ENCODE results near the gene TIMM44. TPM values are rescaled to one million over a fixed set of nuclear protein-coding genes. Genes with fewer than 3 reads are reported as not detected.

The TIMM44 gene
- total RNA-seq, 4 donors from 2014 or later = 60.1 to 91.3 (median 77.1) TPM

- Histone ChIP-seq H3K9me3 (no peaks in the 10 kb centered on the region), H3K27me3 (no peaks in the 10 kb centered on the region), H3K36me3 (peaks cover 0 to 54% (median 23%) of the 10 kb centered on the region in 3 donors), H3K27ac (no peak overlapping the region), H3K4me1 (peaks cover 0 to 51% (median 6%) of the 10 kb centered on the region in 4 donors), H3K4me3 (no peak overlapping the region)
- TF ChIP-seq POLR2A (IDR thresholded peaks at IDR 0.05) = no peak
- TF ChIP-seq EP300 (IDR thresholded peaks at IDR 0.05) = no peak
- no peak for TF ChIP-seq CTCF (IDR thresholded peaks at IDR 0.05)
- no peak for DNase-seq (ENCODE audit: low spot score in 2 of 2)
- WGBS, 2 donors = 91 to 92% methylated on average over 13 of the region's 13 CpGs
Observed at GRCh38 chr19:7940841-7941240, 2.6 kb downstream of the TIMM44 start.

- Histone ChIP-seq H3K27me3 (no peaks in the 10 kb centered on the region), H3K4me3 (no peak overlapping the region), H3K27ac (no peak overlapping the region), H3K4me1 (peaks cover 0 to 17% (median under 1%) of the 10 kb centered on the region in 4 donors), H3K36me3 (peaks cover 4 to 99% (median 55%) of the 10 kb centered on the region in 3 donors), H3K9me3 (no peaks in the 10 kb centered on the region)
- WGBS, 2 donors = 85 to 88% methylated on average over 21 of the region's 21 CpGs
- TF ChIP-seq CTCF (IDR thresholded peaks at IDR 0.05) = no peak
- TF ChIP-seq EP300 (IDR thresholded peaks at IDR 0.05) = no peak
- no peak for TF ChIP-seq POLR2A (IDR thresholded peaks at IDR 0.05)
- DNase-seq (ENCODE audit: low spot score in 2 of 2) = no peak
Observed at GRCh38 chr19:7934766-7935165, 8.7 kb downstream of the TIMM44 start.

GRCh38 chr19:7933828-7934725 is 9.4 kb downstream of the TIMM44 start:
- Histone ChIP-seq H3K27ac (no peak overlapping the region), H3K4me1 (peaks cover 0 to 20% (median 6%) of the 10 kb centered on the region in 4 donors), H3K4me3 (no peak overlapping the region), H3K27me3 (no peaks in the 10 kb centered on the region), H3K9me3 (no peaks in the 10 kb centered on the region), H3K36me3 (peaks cover 4 to 92% (median 55%) of the 10 kb centered on the region in 3 donors)
- TF ChIP-seq CTCF (IDR thresholded peaks at IDR 0.05) (no peak), POLR2A (IDR thresholded peaks at IDR 0.05) (no peak), EP300 (IDR thresholded peaks at IDR 0.05) (no peak)
- WGBS, 2 donors = 84% methylated on average over 40 to 55 of the region's 55 CpGs
- DNase-seq (ENCODE audit: low spot score in 2 of 2) = no peak

- Histone ChIP-seq H3K4me3 (no peak overlapping the region), H3K27ac (no peak overlapping the region), H3K4me1 (peaks cover 0 to 17% (median 6%) of the 10 kb centered on the region in 4 donors), H3K9me3 (no peaks in the 10 kb centered on the region), H3K27me3 (no peaks in the 10 kb centered on the region), H3K36me3 (peaks cover 4 to 85% (median 55%) of the 10 kb centered on the region in 3 donors)
- 81 to 87% methylated on average over 14 of the region's 14 CpGs for WGBS, 2 donors
- DNase-seq (ENCODE audit: low spot score in 2 of 2) = no peak
- TF ChIP-seq EP300 (IDR thresholded peaks at IDR 0.05) (no peak), CTCF (IDR thresholded peaks at IDR 0.05) (no peak), POLR2A (IDR thresholded peaks at IDR 0.05) (no peak)
Observed at GRCh38 chr19:7933411-7933810, 10.1 kb downstream of the TIMM44 start.

GRCh38 chr19:7932930-7933300 is 10.6 kb downstream of the TIMM44 start:
- Histone ChIP-seq H3K4me1 (peaks cover 0 to 19% (median 6%) of the 10 kb centered on the region in 4 donors), H3K27ac (no peak overlapping the region), H3K4me3 (no peak overlapping the region), H3K9me3 (no peaks in the 10 kb centered on the region), H3K27me3 (no peaks in the 10 kb centered on the region), H3K36me3 (peaks cover 4 to 85% (median 55%) of the 10 kb centered on the region in 3 donors)
- TF ChIP-seq EP300 (IDR thresholded peaks at IDR 0.05) = no peak
- TF ChIP-seq CTCF (IDR thresholded peaks at IDR 0.05) = no peak
- no peak for TF ChIP-seq POLR2A (IDR thresholded peaks at IDR 0.05)
- 93 to 100% methylated on average over 1 to 6 of the region's 10 CpGs for WGBS, 2 donors
- no peak for DNase-seq (ENCODE audit: low spot score in 2 of 2)

All from tibial nerve (tissue), 4 donors.